ENCODE measurements around the gene GIT2. TPM values are rescaled to one million over a fixed set of nuclear protein-coding genes. Genes with fewer than 3 reads are reported as not detected.

Gene GIT2
- total and polyA plus RNA-seq, 2 of the 8 experiments (the other 6 are each of a cell fraction or from before 2014, with no cell fraction given): 9.6 to 20.7 TPM

DNA sequence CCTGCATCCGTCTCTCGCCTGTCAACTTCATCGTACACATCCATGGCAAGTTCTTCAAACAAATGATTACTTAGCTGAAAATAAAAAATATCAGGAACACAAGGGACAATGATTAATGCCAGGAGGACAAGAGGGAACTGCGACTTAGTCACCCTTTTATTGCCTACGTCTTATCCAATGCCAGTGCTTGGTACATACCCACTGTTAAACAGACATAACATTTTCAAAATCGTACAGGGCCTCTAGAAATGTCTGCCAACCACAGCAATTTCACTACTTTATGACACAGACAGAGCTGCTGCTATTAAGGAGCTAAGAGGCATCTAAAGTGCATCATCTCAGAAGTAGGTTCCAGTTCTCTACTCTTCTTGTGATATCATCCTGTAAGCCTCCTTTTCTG, 34.6 kb downstream of the GIT2 start:
- Histone ChIP-seq H3K27me3 (replicated peaks in 1 of 4; ENCODE audit: control insufficient read depth in 3 of 4, extremely low read depth in 1 of 4, insufficient read depth in 3 of 4, low read length in 3 of 4) (no peaks in the 10 kb centered on the region), H3K79me2 (ENCODE audit: control insufficient read depth in 1 of 2, insufficient read depth in 2 of 2, low read length in 2 of 2) (no peaks in the 10 kb centered on the region), H4K8ac (ENCODE audit: extremely low read depth, insufficient read depth, low read length) (no peak overlapping the region), H4K20me1 (replicated peaks in 1 of 2; ENCODE audit: control insufficient read depth in 1 of 2, insufficient read depth in 2 of 2, low read length in 2 of 2) (no peaks in the 10 kb centered on the region), H2AFZ (ENCODE audit: low read length) (no peak overlapping the region), H3K4me3 (ENCODE audit: extremely low read depth in 1 of 4, insufficient read depth in 2 of 4, low read depth in 3 of 4, low read length in 4 of 4) (no peak overlapping the region), H2BK20ac (ENCODE audit: low read length) (no peak overlapping the region), H3K23ac (ENCODE audit: insufficient read length) (no peak overlapping the region), H3K4me1 (replicated peaks in 1 of 4; ENCODE audit: control insufficient read depth in 3 of 4, insufficient read depth in 4 of 4, low read length in 3 of 4) (no peaks in the 10 kb centered on the region), H3K9me3 (ENCODE audit: insufficient read depth in 2 of 2, low read depth in 1 of 2, low read length in 1 of 2) (no peaks in the 10 kb centered on the region), H3K9ac (replicated peaks in 1 of 4; ENCODE audit: extremely low read depth in 1 of 4, low read depth in 3 of 4, low read length in 3 of 4) (no peak overlapping the region), H4K5ac (ENCODE audit: insufficient read length, low read depth, low read length) (no peak overlapping the region), H3K4ac (replicated peaks; ENCODE audit: insufficient read length, low read depth, low read length) (no peak overlapping the region), H4K91ac (replicated peaks; ENCODE audit: insufficient read length, low read length) (no peak overlapping the region), H2BK12ac (ENCODE audit: low read depth, low read length) (no peak overlapping the region), H2AK5ac (ENCODE audit: low read depth, low read length) (no peak overlapping the region), H3K14ac (ENCODE audit: insufficient read length) (no peak overlapping the region), H2BK120ac (replicated peaks; ENCODE audit: low read depth, low read length) (no peak overlapping the region), H3K4me2 (ENCODE audit: insufficient read depth in 1 of 2, low read depth in 2 of 2, low read length in 2 of 2) (no peak overlapping the region), H2BK5ac (ENCODE audit: low read depth, low read length) (no peak overlapping the region), H3K27ac (ENCODE audit: low read depth, low read length) (no peak overlapping the region), H3K18ac (ENCODE audit: extremely low read depth, low read length) (no peak overlapping the region), H2BK15ac (ENCODE audit: low read length) (no peak overlapping the region), H3K79me1 (ENCODE audit: low read depth, low read length) (no peaks in the 10 kb centered on the region), H3K36me3 (ENCODE audit: control insufficient read depth in 2 of 4, insufficient read depth in 4 of 4, low read length in 3 of 4) (peaks cover 0 to 13% (median 2%) of the 10 kb centered on the region in 4 experiments; a peak in 2 of 8 replicates), H3K23me2 (ENCODE audit: low read depth, low read length) (no peaks in the 10 kb centered on the region), H3K56ac (replicated peaks; ENCODE audit: insufficient read length, low read depth, low read length) (no peak overlapping the region)
- CTCF ChIA-PET (ENCODE audit: partially characterized antibody): interaction anchor here (0.8 to 2.2 kb wide), 4 partner anchors 28 to 50 kb away, joined by 3 to 6 read pairs (median 4); no protein-coding TSS in a partner anchor
- DNase-seq (ENCODE audit: low read depth in 1 of 2, low spot score in 2 of 2) (no peak), FAIRE-seq (no peak)
- 94% methylated on average over 6 of the region's 6 CpGs; no CpG with 5 or more reads in 1 of the 2 experiments for WGBS, 2 experiments (ENCODE audit: extremely low coverage in 1 of 2, insufficient coverage in 1 of 2, insufficient read length in 1 of 2, insufficient replicate concordance in 2 of 2, low coverage in 1 of 2, low lambda C conversion rate in 2 of 2, missing lambda C conversion rate in 1 of 2)
- POLR2A ChIA-PET (ENCODE audit: partially characterized antibody): interaction anchor here (1.1 to 1.3 kb wide), 2 partner anchors 16 to 20 kb away, joined by 3 read pairs; no protein-coding TSS in a partner anchor
- no peak for TF ChIP-seq TEAD4 (IDR thresholded peaks at IDR 0.05; ENCODE audit: low read depth, low read length)
- no peak for TF ChIP-seq SIRT6 (IDR thresholded peaks at IDR 0.05; ENCODE audit: low read length)
- no peak for TF ChIP-seq ASH2L (IDR thresholded peaks at IDR 0.05; ENCODE audit: low read length)
- TF ChIP-seq POLR2A (IDR thresholded peaks at IDR 0.05; ENCODE audit: control extremely low read depth in 1 of 2, low read depth in 2 of 2, low read length in 2 of 2): no peak
- TF ChIP-seq SRF (IDR thresholded peaks at IDR 0.05; ENCODE audit: low read depth, low read length): no peak
- no peak for TF ChIP-seq RNF2 (IDR thresholded peaks at IDR 0.05; ENCODE audit: borderline replicate concordance, low read depth, low read length, missing control alignments, poor library complexity, severe bottlenecking)
- TF ChIP-seq, protein P1, sequence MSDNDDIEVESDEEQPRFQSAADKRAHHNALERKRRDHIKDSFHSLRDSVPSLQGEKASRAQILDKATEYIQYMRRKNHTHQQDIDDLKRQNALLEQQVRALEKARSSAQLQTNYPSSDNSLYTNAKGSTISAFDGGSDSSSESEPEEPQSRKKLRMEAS (IDR thresholded peaks at IDR 0.05): no peak
- TF ChIP-seq SUZ12 (IDR thresholded peaks at IDR 0.05; ENCODE audit: low read length): no peak
- TF ChIP-seq CBX5 (IDR thresholded peaks at IDR 0.05; ENCODE audit: low read depth, low read length): no peak
- no peak for TF ChIP-seq HDAC2 (IDR thresholded peaks at IDR 0.05; ENCODE audit: borderline replicate concordance in 1 of 2, low read depth in 2 of 2, low read length in 2 of 2)
- no peak for TF ChIP-seq CTCF (IDR thresholded peaks at IDR 0.05; ENCODE audit: control extremely low read depth in 1 of 3, insufficient read depth in 1 of 3, low read depth in 1 of 3, low read length in 3 of 3)
- TF ChIP-seq JUND (IDR thresholded peaks at IDR 0.05; ENCODE audit: low read length): no peak
